GM12892 (cell line): ENCODE results near the gene CRISPLD2.

Experiments used
- POLR2A ChIP-seq: IDR thresholded peaks from 2 replicates; pipeline ENCODE4 v1.6.1; 2011; ENCODE audit warnings: low read depth, low read length, control low read depth
- POLR2AphosphoS5 ChIP-seq: IDR thresholded peaks from 2 replicates; pipeline ENCODE4 v1.6.1; 2011; ENCODE audit warnings: low read depth, low read length, control low read depth
- TAF1 ChIP-seq: IDR thresholded peaks from 2 replicates; pipeline ENCODE4 v1.6.1; 2011; ENCODE audit warnings: low read depth, mild to moderate bottlenecking, control low read depth, low read length, borderline replicate concordance

GRCh38 chr16:84913315-84913714 is 93.5 kb downstream of the CRISPLD2 start:
- TF ChIP-seq POLR2A (no peak), POLR2AphosphoS5 (no peak), TAF1 (no peak)
